GM12873 (cell line): ENCODE data around the gene RAB40B.

ENCODE experiments used
- CTCF ChIP-seq: IDR thresholded peaks from 2 replicates; pipeline ENCODE4 v1.5.1; 2012; ENCODE audit warnings: low read depth, mild to moderate bottlenecking, moderate library complexity, low read length, control low read depth; ENCODE audit not compliant: insufficient read depth; ENCODE audit errors: missing control alignments

The RAB40B gene

DNA sequence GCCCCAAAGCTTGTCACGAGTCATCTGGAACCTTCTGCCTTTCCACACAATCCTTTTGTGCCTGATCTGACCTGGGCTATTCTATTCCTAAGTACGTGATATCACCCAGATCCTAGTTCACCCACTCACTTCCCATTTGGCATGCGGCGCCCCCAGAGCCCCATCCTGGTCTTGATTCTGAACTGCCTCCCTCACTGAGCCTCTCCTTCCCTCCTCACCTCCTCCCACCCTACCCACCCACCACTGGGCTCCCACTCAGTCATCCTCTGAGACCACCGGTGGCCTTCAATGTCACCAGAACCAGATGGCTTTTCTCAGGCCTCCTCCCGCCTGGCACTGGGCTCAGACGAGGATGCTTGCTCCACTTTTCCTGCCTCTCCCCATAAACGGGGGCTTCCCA, 68.8 kb downstream of the RAB40B start:
- TF ChIP-seq CTCF = no peak

- no peak for TF ChIP-seq CTCF
These were observed 71.1 kb downstream of the RAB40B start for GRCh38 chr17:82627405-82627804.

GRCh38 chr17:82623707-82624106, 74.8 kb downstream of the RAB40B start:
- TF ChIP-seq CTCF = no peak

- TF ChIP-seq CTCF = no peak
These were observed 78.9 kb downstream of the RAB40B start for GRCh38 chr17:82619641-82620040.

- no peak for TF ChIP-seq CTCF
These were observed 79.3 kb downstream of the RAB40B start for GRCh38 chr17:82619211-82619610.

DNA sequence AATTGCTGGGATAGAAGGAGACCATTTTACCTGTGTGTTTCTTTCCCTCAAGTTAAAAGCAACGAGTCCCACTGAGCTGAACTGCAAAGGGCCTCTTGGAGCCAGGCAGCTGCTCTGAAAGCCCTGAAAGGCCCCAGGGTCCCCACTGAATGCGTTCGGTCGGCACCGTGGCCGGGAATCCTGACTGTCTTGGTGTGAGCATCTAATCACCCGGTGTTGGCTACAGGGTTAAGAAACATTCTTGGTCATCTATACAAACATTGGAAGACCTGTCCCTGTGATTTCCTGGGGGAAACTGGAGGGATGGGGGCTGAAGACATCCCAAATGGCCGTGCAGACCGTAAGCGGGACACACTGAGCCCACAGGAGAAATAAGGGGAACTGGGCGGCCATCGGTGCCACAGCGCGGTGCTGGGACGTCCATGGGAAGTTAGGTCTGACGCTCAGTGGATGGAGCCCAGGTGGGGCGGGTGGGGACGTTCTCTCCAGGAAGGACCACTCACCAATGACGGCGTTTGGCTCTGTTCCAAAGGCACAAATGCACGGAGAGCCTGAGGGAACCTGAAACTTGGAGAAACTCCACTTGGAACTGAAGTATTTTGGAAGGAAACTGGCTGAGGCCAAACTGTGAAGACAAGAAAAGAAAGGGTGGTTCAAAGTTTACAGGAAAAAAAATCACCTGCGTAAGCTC, 82.3 kb downstream of the RAB40B start:
- TF ChIP-seq CTCF = no peak

DNA sequence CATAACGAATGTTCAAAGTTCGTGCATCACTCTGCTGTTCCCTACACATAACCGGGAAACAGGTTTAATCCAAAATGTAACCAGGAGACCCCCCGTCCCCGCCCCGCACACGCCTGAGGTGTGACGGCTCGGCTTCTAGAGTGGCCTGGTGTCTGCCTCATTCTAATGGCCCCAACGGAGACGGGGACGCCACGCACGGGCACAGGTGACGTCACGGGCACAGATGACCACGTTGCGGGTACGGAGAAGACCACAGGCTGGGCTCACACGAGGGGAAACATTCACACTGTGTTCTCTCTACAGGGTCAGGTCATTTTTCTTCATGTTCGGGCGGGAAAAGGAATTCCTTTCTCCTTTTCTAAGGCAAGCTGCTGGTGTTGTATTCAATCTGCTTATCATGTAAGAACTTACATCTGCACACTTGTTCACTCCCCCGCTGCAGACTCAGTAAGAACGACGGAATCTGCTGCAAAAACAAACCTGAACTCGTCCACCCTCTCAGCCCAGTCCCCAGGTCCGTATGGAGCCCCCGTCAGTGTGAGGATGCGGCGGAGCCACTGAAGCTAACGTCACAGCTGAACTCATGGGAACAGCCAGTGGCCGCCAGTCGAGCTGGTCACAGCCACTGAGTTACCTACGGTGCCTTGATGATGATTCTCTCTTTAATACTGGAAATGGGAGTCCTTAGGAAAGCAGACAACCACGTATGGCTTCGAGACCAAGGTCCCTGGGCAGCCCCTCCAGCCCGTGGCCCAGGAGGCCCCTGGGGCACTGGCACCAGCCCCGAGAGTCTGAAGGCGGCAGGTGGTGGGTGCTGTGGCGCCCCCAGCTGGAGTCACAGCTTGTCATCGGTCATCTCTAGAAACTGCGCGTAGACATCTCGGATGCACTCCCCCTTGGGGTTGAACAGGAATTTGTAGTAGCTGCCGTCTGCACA, 83.1 kb downstream of the RAB40B start:
- no peak for TF ChIP-seq CTCF
